Measurements from ENCODE around the gene UBTD1. TPM values are rescaled to one million over a fixed set of nuclear protein-coding genes. Genes with fewer than 3 reads are reported as not detected.

UBTD1 gene
- total RNA-seq, 2 donors from 2014 or later = 19.1 to 19.3 TPM

GRCh38 chr10:97599272-97599619 is 100.5 kb downstream of the UBTD1 start:
- Mint-ChIP-seq H3K9me3 (no peaks in the 10 kb centered on the region), H3K4me3 (no peak overlapping the region), H3K27ac (no peak overlapping the region)

DNA sequence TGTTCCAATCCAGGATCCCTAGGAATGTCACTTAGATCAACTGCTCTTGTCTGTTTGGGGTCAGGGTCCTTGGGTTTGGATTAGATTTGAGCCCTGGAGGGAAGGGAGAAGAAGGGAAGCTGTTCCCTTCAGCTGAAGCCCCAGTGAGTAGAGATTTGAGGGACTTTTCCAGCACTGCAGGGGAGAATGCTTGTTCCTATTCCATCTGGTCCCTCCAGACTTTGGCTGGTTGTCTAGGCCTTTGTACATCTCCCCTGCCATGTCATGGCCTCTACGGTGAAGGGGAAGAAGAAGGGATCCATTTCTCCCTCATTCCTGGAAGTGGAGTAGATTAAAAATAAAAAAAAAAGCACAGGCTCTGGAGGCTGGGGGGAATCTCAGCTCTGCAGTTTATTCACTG is 101.9 kb downstream of the UBTD1 start:
- TF ChIP-seq CTCF (conservative IDR thresholded peaks at IDR 0.05) = no peak
- Histone ChIP-seq H3K36me3 (ENCODE audit: control insufficient read depth, insufficient read depth, low read length) (no peaks in the 10 kb centered on the region), H3K27me3 (ENCODE audit: control insufficient read depth, insufficient read depth, low read length, poor library complexity, severe bottlenecking) (no peaks in the 10 kb centered on the region), H3K4me1 (ENCODE audit: control insufficient read depth, insufficient read depth, low read length) (no peaks in the 10 kb centered on the region), H3K9me3 (ENCODE audit: control insufficient read depth, low read length) (no peaks in the 10 kb centered on the region), H3K9ac (ENCODE audit: extremely low read depth, low read length, poor library complexity, severe bottlenecking) (no peak overlapping the region), H3K4me3 (ENCODE audit: low read length) (no peak overlapping the region), H3K27ac (ENCODE audit: low read depth, low read length) (no peak overlapping the region)
- H3K9me3 Mint-ChIP-seq = no peaks in the 10 kb centered on the region
- no peak overlapping the region for H3K27ac Mint-ChIP-seq
- H3K4me1 Mint-ChIP-seq = no peaks in the 10 kb centered on the region
- no peaks in the 10 kb centered on the region for H3K36me3 Mint-ChIP-seq (ENCODE audit: low read depth)
- no peaks in the 10 kb centered on the region for H3K27me3 Mint-ChIP-seq (ENCODE audit: insufficient read depth)
- DNase-seq = no peak
- H3K4me3 Mint-ChIP-seq = no peak overlapping the region
- 90% methylated on average over 1 of the region's 1 CpG; no CpG with 5 or more reads in 1 of the 2 experiments for WGBS, 2 experiments (ENCODE audit: insufficient coverage in 1 of 2, insufficient read length in 1 of 2)

More at GRCh38 chr10:97599272-97599619, 100.5 kb downstream of the UBTD1 start:
- WGBS, 2 experiments (ENCODE audit: insufficient coverage in 1 of 2, insufficient read length in 1 of 2) = 94 to 95% methylated on average over 5 to 6 of the region's 6 CpGs
- Histone ChIP-seq H3K27ac (ENCODE audit: low read depth, low read length) (no peak overlapping the region), H3K9ac (ENCODE audit: extremely low read depth, low read length, poor library complexity, severe bottlenecking) (no peak overlapping the region), H3K9me3 (ENCODE audit: control insufficient read depth, low read length) (no peaks in the 10 kb centered on the region), H3K4me3 (ENCODE audit: low read length) (no peak overlapping the region), H3K36me3 (ENCODE audit: control insufficient read depth, insufficient read depth, low read length) (no peaks in the 10 kb centered on the region), H3K27me3 (ENCODE audit: control insufficient read depth, insufficient read depth, low read length, poor library complexity, severe bottlenecking) (no peaks in the 10 kb centered on the region), H3K4me1 (ENCODE audit: control insufficient read depth, insufficient read depth, low read length) (no peaks in the 10 kb centered on the region)
- Mint-ChIP-seq H3K27me3 (ENCODE audit: insufficient read depth) (no peaks in the 10 kb centered on the region), H3K36me3 (ENCODE audit: low read depth) (no peaks in the 10 kb centered on the region), H3K4me1 (no peaks in the 10 kb centered on the region)
- TF ChIP-seq CTCF (conservative IDR thresholded peaks at IDR 0.05) = no peak
- no peak for DNase-seq

DNA sequence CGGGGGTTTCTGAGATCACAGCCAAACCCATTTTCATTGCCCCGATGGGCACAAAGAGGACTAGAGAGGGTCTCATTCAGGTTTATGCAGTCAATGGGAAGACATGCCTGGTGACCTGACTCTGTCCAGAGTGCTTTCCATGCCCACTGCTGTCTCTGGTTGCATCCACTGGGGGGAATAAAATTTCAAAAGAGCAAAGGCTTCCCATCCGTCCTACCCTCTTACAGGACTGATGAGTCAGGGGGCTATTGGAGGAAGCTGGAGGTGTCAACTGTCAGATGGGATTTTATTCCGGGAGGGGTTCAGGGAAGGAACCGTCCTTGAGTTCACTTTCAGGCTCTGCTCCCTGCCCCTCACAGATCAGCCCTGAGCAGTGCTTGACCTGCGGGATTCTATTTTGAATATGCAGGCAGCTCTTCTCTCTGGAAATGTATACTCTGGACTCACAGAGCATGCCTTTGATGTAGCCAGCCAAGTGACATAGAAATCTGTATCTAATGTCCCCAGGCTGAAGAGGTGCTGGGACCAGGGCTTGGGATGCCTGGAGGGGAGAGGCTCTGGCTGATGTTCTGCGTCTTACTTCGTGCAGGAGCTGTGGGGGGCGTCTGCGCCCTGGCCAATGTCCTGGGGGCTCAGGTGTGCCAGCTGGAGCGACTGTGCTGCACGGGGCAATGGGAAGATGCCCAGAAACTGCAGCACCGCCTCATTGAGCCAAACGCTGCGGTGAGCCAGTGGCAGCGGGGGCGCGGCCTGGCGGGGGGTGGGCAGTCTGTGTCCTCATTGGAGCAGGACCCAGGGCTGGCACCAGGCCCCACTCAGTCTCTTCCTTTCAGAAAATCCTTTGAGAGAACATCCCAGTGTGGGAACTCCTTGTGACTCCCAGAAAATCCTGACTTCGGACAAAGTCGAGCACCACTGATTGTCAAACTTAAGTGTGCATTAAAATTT is 102.8 kb downstream of the UBTD1 start:
- Mint-ChIP-seq H3K4me3 (no peak overlapping the region), H3K27ac (no peak overlapping the region), H3K27me3 (ENCODE audit: insufficient read depth) (no peaks in the 10 kb centered on the region), H3K4me1 (no peaks in the 10 kb centered on the region), H3K36me3 (ENCODE audit: low read depth) (no peaks in the 10 kb centered on the region), H3K9me3 (no peaks in the 10 kb centered on the region)
- Histone ChIP-seq H3K27me3 (ENCODE audit: control insufficient read depth, insufficient read depth, low read length, poor library complexity, severe bottlenecking) (no peaks in the 10 kb centered on the region), H3K36me3 (ENCODE audit: control insufficient read depth, insufficient read depth, low read length) (no peaks in the 10 kb centered on the region), H3K27ac (ENCODE audit: low read depth, low read length) (no peak overlapping the region), H3K4me3 (ENCODE audit: low read length) (no peak overlapping the region), H3K9me3 (ENCODE audit: control insufficient read depth, low read length) (no peaks in the 10 kb centered on the region), H3K4me1 (ENCODE audit: control insufficient read depth, insufficient read depth, low read length) (no peaks in the 10 kb centered on the region), H3K9ac (ENCODE audit: extremely low read depth, low read length, poor library complexity, severe bottlenecking) (no peak overlapping the region)
- WGBS, 2 experiments (ENCODE audit: insufficient coverage in 1 of 2, insufficient read length in 1 of 2) = 81 to 88% methylated on average over 20 to 21 of the region's 21 CpGs
- no peak for TF ChIP-seq CTCF (conservative IDR thresholded peaks at IDR 0.05)
- no peak for DNase-seq
